GM18520 (cell line): ENCODE data around the gene TCEANC.
A peak's percentile ranks its signal among the peaks of the same experiment; 100 is the strongest.

Experiments
- ATAC-seq: cut with Tn5 transposase; IDR thresholded peaks from one replicate; pipeline ENCODE4 v1.9.1; 2021; ENCODE audit not compliant: unreplicated experiment

TCEANC gene

DNA sequence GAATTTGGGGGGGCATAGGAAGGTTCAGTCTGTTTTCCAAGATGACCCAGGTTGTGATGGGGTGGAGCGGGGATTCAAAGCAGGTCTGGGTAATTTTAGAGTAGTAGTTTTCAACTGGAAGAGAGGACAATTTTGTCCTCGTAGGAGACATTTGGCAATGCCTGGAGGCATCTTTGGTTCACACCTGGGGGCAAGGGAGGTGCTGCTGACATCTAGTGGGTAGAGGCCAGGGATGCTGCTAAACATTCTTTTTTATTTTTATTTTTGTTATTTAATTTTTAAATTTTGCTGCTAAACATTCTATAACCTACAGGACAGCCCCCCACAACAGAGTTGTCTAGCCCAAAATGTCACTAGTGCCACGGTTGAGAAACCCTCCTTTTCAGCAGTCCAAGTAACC, 37.9 kb downstream of the TCEANC start:
- ATAC-seq = no peak

DNA sequence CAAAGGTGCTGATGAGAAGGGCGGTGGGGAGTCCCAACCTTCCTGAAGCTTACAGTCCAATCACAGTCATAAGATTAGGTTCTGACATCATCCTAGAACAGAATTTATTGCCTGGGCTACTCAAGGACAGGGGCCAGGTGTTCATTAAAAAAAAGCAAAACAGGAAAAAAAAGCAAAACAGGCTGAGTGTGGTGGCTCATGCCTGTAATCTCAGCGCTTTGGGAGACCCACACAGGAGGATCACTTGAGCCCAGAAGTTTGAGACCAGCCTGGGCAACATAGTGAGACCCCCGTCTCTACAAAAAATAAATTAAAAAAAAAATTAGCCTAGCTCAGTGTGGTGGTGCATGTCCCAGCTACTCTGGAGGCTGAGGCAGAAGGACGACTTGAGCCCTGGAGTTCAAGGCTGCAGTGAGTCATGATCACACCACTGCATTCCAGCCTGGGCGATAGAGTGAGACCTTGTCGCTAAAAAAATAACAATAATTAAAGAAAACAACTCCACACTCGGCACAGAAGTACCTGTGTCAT, 39.0 kb downstream of the TCEANC start:
- no peak for ATAC-seq

DNA sequence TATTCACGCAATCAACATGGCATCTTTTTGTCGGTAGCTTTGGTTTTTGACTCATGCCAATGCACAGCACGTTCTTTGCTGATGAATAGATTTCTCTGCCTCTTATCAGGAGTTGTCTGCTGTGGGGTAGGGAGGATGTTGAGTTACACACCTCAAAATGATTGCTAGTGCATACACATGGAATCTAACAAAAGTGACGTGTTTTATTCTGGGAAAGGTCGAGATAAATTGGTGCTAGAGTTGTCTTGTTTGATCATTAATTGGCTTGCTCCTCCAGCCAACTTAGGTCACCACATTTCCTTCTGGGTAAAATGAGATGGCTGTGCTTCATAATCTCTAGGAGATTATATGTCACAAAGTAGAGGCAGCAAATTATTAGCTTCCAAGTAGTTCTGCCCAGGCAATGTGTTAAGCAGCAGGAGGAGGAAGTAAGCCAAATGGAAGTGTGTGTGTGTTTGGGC, 39.9 kb downstream of the TCEANC start:
- no peak for ATAC-seq

DNA sequence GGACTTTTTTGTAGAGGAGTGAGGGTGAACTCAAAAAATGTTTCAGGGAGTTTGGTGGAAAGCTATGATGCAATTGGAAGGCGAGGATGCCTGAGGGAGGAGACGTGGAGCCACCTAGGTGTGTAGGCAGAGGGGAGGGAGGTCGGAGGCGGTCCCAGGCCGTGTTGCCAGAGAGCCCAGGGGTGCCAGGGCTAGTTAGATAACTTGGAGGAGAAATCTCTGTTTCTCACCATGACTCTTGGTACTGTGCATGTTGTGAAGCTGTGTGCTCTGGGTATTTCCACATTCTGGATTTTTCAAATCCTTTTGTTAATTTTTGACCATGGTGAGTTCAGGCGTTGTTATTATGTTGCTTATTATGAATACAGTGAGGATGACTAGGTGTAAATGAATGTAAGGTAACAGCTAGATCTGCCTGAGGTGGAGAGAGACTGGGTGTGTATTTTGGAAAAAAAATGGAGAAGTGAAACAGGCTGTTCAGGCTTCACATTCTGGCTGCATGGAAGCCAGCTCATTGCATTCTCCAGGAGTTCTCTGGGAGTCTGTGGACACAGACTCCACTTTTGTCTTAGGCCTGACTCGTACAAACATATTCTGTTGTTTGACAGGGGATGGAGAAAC, 40.5 kb downstream of the TCEANC start:
- ATAC-seq = no peak

DNA sequence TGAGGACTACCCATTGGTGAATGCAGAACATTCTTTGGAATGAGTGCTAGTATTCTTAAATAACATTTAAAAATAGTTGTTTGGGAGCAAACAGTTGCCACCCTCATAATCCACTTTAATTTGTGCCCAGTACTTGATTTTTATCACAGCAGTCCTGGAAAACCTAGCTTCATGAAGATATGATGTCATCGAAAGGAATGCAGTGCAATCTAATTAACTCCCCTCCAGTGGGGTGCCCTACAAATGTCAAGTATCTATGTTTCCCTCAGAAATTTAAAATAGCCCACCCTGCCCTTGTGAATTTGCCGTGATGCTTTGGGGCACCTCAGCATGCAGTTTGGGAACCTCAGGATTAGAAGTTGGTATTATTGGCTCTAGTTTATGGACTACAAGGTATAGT, 41.4 kb downstream of the TCEANC start:
- no peak for ATAC-seq

GRCh38 chrX:13694983-13695382, 42.0 kb downstream of the TCEANC start:
- no peak for ATAC-seq

- ATAC-seq = no peak
Measured at GRCh38 chrX:13695601-13696115, 42.7 kb downstream of the TCEANC start.

GRCh38 chrX:13697455-13697854, 44.5 kb downstream of the TCEANC start:
- peak; percentile 72 for ATAC-seq

- no peak for ATAC-seq
Measured at GRCh38 chrX:13697976-13698375, 45.0 kb downstream of the TCEANC start.

DNA sequence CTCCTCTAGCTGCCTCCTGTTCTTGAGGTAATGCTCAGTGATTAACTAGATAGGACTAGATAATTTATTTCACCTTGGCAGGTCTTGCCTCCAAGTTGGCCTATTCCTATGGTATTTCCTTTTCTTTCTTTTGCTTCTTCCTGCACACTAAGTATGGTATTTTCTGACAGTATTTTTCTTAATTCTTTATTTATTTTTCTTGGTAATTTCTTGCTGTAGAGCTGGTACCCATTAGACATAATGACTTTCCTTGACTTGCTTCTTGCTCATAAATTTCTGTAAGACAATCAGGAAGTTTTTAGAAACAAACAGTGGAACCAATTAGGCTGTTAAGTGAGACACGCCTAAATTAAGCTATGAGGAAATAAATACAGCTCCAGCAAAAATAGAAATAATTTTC, 45.5 kb downstream of the TCEANC start:
- no peak for ATAC-seq

- ATAC-seq = no peak
Measured at GRCh38 chrX:13699183-13699826, 46.4 kb downstream of the TCEANC start.

DNA sequence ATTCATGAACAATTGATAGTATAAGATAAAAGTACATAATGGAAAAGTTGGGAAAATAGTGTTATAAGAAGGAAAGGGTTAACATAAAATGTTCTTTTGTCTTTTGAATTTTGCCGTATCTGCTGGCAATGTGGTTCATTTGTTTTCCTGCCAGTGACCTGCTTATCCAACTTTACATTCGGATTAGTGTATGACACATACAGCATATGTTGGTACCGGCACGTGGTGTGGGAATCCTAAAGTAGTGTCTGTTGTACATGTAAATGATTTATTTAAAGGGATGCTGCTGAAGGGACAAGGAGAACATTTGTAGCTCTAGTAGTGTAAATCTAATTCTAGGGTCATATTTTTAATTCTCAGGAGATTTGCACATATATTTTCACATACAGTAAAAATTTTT, 47.4 kb downstream of the TCEANC start:
- no peak for ATAC-seq

DNA sequence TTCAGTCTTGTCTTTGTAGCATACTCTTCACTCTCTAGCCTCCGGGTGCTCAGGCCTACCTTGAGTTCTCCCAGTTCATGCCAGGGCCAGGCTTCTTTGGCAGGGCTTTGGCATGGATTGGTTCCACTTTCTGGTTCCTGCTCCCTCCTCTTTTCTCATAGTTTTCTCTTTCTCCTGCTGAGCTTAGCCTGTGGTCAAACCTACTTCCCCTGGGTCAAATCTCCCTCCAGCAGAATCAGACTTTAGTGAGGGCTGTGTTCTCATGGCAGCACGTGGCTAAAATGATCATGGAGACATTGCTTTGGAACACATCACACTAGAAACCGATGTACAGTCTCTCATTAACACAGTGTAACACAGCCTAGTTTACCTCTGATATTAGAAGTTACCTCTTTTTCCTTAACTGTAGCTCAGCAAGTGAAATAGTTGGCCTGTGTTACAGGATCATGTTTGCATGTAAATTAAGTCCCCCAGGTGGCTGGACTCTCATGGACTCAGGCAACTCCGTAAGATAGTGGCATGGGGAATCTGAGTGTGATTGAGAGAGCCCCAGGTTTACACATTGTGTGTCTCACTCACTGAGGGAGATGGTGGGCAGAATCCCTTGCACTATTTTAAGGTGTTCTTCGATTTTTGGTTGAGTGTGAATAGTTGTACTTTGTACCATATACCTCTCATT, 49.3 kb downstream of the TCEANC start:
- ATAC-seq = no peak

DNA sequence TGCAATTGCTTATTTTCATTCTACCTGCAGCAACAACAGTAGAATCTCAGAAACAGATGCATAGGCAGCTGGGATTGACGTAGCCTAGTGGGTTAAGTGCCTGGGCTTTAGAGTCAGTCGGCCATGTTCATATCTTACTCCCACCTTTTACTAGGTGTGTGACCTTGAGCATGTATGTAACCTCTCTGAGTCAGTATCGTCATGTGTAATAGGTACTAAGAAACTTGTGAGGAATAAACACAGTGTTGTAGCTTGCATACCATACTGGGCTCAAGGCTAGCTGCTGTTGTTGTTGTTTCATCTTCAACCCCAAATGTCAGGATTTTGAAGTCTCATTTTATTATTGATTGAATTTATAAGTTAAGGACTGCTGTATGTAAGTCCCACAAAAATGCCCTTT, 50.2 kb downstream of the TCEANC start:
- ATAC-seq = no peak

GRCh38 chrX:13703589-13703988, 50.6 kb downstream of the TCEANC start:
- no peak for ATAC-seq

DNA sequence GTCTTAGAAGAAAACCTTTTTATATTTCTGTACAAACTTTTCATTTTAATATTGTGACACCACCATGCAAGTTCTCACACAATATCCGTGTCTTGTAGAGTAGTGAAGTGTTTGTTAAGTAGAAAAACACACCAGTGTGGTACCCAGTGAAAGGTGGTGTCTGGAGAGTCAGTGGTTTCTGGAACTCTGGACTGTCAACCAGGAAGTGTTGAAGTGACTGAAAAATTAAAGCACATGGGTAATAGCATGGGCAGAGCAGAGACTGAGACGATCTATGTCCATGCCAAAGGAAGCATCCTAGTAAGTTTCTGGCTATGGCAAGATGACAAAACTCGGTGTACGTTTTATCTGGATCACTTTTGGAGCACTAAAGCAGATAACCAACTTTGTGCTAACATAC, 58.2 kb downstream of the TCEANC start:
- ATAC-seq = no peak
